IMR-90 (cell line): ENCODE results near the gene ATRAID.

Experiments used
- BHLHE40 ChIP-seq: fragments of 150-350 bp; IDR thresholded peaks from 2 replicates; pipeline ENCODE4 v1.6.1; 2016; ENCODE audit warnings: mild to moderate bottlenecking, low read depth, low read length
- MAFK ChIP-seq: IDR thresholded peaks from 2 replicates; pipeline ENCODE4 v1.6.1; 2012; ENCODE audit warnings: low read depth, low read length, improper control_type of control experiment
- POLR2A ChIP-seq: IDR thresholded peaks from 2 replicates; pipeline ENCODE4 v1.6.1; 2012; ENCODE audit warnings: mild to moderate bottlenecking, low read depth, low read length
- RAD21 ChIP-seq: IDR thresholded peaks from 2 replicates; pipeline ENCODE4 v1.6.1; 2012; ENCODE audit warnings: low read length, improper control_type of control experiment
- TF ChIP-seq, protein P1 (sequence below): conservative IDR thresholded peaks from 2 replicates; pipeline ENCODE4 v1.5.1; 2012; ENCODE audit warnings: mild to moderate bottlenecking, low read depth, low read length, improper control_type of control experiment

DNA sequence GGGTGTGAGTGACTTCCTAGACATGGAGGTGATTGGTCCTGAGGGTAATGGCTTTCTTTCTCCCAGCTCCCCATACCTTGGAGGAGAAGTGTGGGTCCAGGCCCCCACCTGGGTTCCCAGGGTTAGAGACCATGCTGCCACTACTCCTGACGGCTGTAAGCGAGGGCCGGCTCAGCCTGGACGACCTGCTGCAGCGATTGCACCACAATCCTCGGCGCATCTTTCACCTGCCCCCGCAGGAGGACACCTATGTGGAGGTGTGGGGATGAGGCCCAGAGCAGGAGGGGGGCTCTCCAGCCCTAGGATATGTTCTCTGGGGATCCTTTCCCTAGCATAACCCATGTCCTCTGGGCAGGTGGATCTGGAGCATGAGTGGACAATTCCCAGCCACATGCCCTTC lies 27.1 kb downstream of the ATRAID start:
- no peak for TF ChIP-seq BHLHE40
- no peak for TF ChIP-seq MAFK
- TF ChIP-seq, protein P1, sequence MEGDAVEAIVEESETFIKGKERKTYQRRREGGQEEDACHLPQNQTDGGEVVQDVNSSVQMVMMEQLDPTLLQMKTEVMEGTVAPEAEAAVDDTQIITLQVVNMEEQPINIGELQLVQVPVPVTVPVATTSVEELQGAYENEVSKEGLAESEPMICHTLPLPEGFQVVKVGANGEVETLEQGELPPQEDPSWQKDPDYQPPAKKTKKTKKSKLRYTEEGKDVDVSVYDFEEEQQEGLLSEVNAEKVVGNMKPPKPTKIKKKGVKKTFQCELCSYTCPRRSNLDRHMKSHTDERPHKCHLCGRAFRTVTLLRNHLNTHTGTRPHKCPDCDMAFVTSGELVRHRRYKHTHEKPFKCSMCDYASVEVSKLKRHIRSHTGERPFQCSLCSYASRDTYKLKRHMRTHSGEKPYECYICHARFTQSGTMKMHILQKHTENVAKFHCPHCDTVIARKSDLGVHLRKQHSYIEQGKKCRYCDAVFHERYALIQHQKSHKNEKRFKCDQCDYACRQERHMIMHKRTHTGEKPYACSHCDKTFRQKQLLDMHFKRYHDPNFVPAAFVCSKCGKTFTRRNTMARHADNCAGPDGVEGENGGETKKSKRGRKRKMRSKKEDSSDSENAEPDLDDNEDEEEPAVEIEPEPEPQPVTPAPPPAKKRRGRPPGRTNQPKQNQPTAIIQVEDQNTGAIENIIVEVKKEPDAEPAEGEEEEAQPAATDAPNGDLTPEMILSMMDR, result no peak
- TF ChIP-seq RAD21, result no peak
- TF ChIP-seq POLR2A, result no peak
